H1 (cell line): ENCODE data around the gene RAD9B. TPM values are rescaled to one million over a fixed set of nuclear protein-coding genes. Genes with fewer than 3 reads are reported as not detected.

Experiments
- CTCF ChIA-PET: fragments of 300-600 bp; sonication (Branson Sonifier 250); formaldehyde crosslinking; loops from one replicate; lab custom pipeline; 2021; ENCODE audit not compliant: partially characterized antibody; lab: Charles Lee
- POLR2A ChIA-PET: fragments of 300-600 bp; sonication (Branson Sonifier 250); formaldehyde crosslinking; loops from one replicate; lab custom pipeline; 2021; ENCODE audit warnings: inconsistent platforms; ENCODE audit not compliant: partially characterized antibody; lab: Charles Lee
- DNase-seq, 2 experiments: peaks; one replicate each; pipeline versions ENCODE4 v3.0.0 to v3.0.0-alpha.2; 2010 to 2022; ENCODE audit warnings: low spot score in 2 of 2, low read depth in 1 of 2, mixed read lengths in 1 of 2
- FAIRE-seq: peaks from 2 replicates; lab custom pipeline; 2011; peaks lifted over from hg19 to GRCh38; lab: Jason Lieb, UNC
- H2AFZ ChIP-seq: 2 replicates; pipeline ENCODE4 v1.8.1; 2012; ENCODE audit warnings: low read length, inconsistent platforms
- H2AK5ac ChIP-seq: 2 replicates; pipeline ENCODE4 v1.6.1; 2013; ENCODE audit warnings: low read depth, low read length
- H2BK120ac ChIP-seq: replicated peaks from 2 replicates; pipeline ENCODE3; 2013; ENCODE audit warnings: low read depth, low read length, inconsistent platforms
- H2BK12ac ChIP-seq: 2 replicates; pipeline ENCODE4 v1.6.1; 2013; ENCODE audit warnings: low read depth, low read length
- H2BK15ac ChIP-seq: 2 replicates; pipeline ENCODE4 v1.6.1; 2013; ENCODE audit warnings: low read length
- H2BK20ac ChIP-seq: 2 replicates; pipeline ENCODE4 v1.6.1; 2013; ENCODE audit warnings: low read length
- H2BK5ac ChIP-seq: 2 replicates; pipeline ENCODE4 v1.6.1; 2013; ENCODE audit warnings: low read depth, low read length
- H3K14ac ChIP-seq: 2 replicates; pipeline ENCODE4 v1.6.1; 2013; ENCODE audit warnings: inconsistent platforms; ENCODE audit not compliant: insufficient read length
- H3K18ac ChIP-seq: 2 replicates; pipeline ENCODE4 v1.6.1; 2013; ENCODE audit warnings: low read length; ENCODE audit errors: extremely low read depth
- H3K23ac ChIP-seq: 2 replicates; pipeline ENCODE4 v1.6.1; 2013; ENCODE audit warnings: inconsistent platforms; ENCODE audit not compliant: insufficient read length
- H3K23me2 ChIP-seq: 2 replicates; pipeline ENCODE4 v1.6.1; 2013; ENCODE audit warnings: low read depth, low read length
- H3K27ac ChIP-seq: 2 replicates; pipeline ENCODE4 v1.6.1; 2011; ENCODE audit warnings: low read depth, low read length, inconsistent platforms
- H3K27me3 ChIP-seq, 4 experiments: replicated peaks in 1 of 4; 1 replicate in 1 of 4; 2 replicates in 3 of 4; pipeline versions ENCODE4 v1.6.1 to v1.8.1; 2011 to 2013; ENCODE audit warnings: low read length in 3 of 4, mild to moderate bottlenecking in 3 of 4, inconsistent platforms in 2 of 4, mixed read lengths in 2 of 4, moderate library complexity in 1 of 4; ENCODE audit not compliant: control insufficient read depth in 3 of 4, insufficient read depth in 3 of 4; ENCODE audit errors: extremely low read depth in 1 of 4
- H3K36me3 ChIP-seq, 4 experiments: 2 replicates each; pipeline versions ENCODE4 v1.6.1 to v1.8.1; 2011 to 2013; ENCODE audit warnings: mild to moderate bottlenecking in 4 of 4, low read length in 3 of 4, moderate library complexity in 2 of 4, control low read depth in 1 of 4, inconsistent platforms in 1 of 4; ENCODE audit not compliant: insufficient read depth in 4 of 4, control insufficient read depth in 2 of 4
- H3K4ac ChIP-seq: replicated peaks from 2 replicates; pipeline ENCODE3; 2013; ENCODE audit warnings: low read length, low read depth, mixed read lengths, inconsistent platforms; ENCODE audit not compliant: insufficient read length
- H3K4me1 ChIP-seq, 4 experiments: replicated peaks in 1 of 4; 1 replicate in 1 of 4; 2 replicates in 3 of 4; pipeline versions ENCODE4 v1.6.1 to v1.8.1; 2011 to 2013; ENCODE audit warnings: low read length in 3 of 4, inconsistent platforms in 2 of 4, mixed read lengths in 1 of 4; ENCODE audit not compliant: insufficient read depth in 4 of 4, control insufficient read depth in 3 of 4
- H3K4me2 ChIP-seq, 2 experiments: 2 replicates each; pipeline versions ENCODE4 v1.6.1 to v1.8.1; 2011 to 2013; ENCODE audit warnings: low read depth in 2 of 2, low read length in 2 of 2, control low read depth in 1 of 2, inconsistent platforms in 1 of 2, mild to moderate bottlenecking in 1 of 2; ENCODE audit not compliant: insufficient read depth in 1 of 2
- H3K4me3 ChIP-seq, 4 experiments: fragments of 200-600, 300-600 bp in 1 of 4; sonication (generic), shearing (Covaris generic), sonication (Bioruptor Twin) in 1 of 4; 2 replicates each; pipeline versions ENCODE4 v1.5.1 to v1.8.1; 2011 to 2016; ENCODE audit warnings: low read length in 4 of 4, low read depth in 3 of 4, control low read depth in 2 of 4, inconsistent platforms in 2 of 4, mild to moderate bottlenecking in 2 of 4, mixed read lengths in 1 of 4, moderate library complexity in 1 of 4; ENCODE audit not compliant: insufficient read depth in 2 of 4; ENCODE audit errors: extremely low read depth in 1 of 4
- H3K56ac ChIP-seq: replicated peaks from 2 replicates; pipeline ENCODE3; 2013; ENCODE audit warnings: low read depth, mild to moderate bottlenecking, mixed read lengths, low read length, inconsistent platforms; ENCODE audit not compliant: insufficient read length
- H3K79me1 ChIP-seq: 2 replicates; pipeline ENCODE4 v1.6.1; 2013; ENCODE audit warnings: low read depth, low read length, control low read depth
- H3K79me2 ChIP-seq, 2 experiments: 2 replicates each; pipeline versions ENCODE4 v1.6.1 to v1.8.1; 2012 to 2013; ENCODE audit warnings: low read length in 2 of 2, mild to moderate bottlenecking in 2 of 2, inconsistent platforms in 1 of 2; ENCODE audit not compliant: insufficient read depth in 2 of 2, control insufficient read depth in 1 of 2
- H3K9ac ChIP-seq, 4 experiments: replicated peaks in 1 of 4; 1 replicate in 1 of 4; 2 replicates in 3 of 4; pipeline versions ENCODE4 v1.6.1 to v1.8.1; 2011 to 2013; ENCODE audit warnings: low read depth in 3 of 4, low read length in 3 of 4, control low read depth in 2 of 4, mild to moderate bottlenecking in 2 of 4, moderate library complexity in 2 of 4, inconsistent platforms in 1 of 4; ENCODE audit errors: extremely low read depth in 1 of 4
- H3K9me3 ChIP-seq, 2 experiments: 2 replicates each; pipeline versions ENCODE4 v1.6.1 to v1.8.1; 2012 to 2013; ENCODE audit warnings: mild to moderate bottlenecking in 2 of 2, moderate library complexity in 2 of 2, control low read depth in 1 of 2, inconsistent platforms in 1 of 2, low read depth in 1 of 2, low read length in 1 of 2, mixed read lengths in 1 of 2; ENCODE audit not compliant: insufficient read depth in 2 of 2
- H4K20me1 ChIP-seq, 2 experiments: replicated peaks in 1 of 2; 2 replicates each; pipeline versions ENCODE3 to v1.8.1; 2011 to 2013; ENCODE audit warnings: inconsistent platforms in 2 of 2, low read length in 2 of 2, mild to moderate bottlenecking in 1 of 2; ENCODE audit not compliant: insufficient read depth in 2 of 2, control insufficient read depth in 1 of 2
- H4K5ac ChIP-seq: 2 replicates; pipeline ENCODE4 v1.6.1; 2013; ENCODE audit warnings: low read length, low read depth, mixed read lengths, inconsistent platforms; ENCODE audit not compliant: insufficient read length
- H4K8ac ChIP-seq: 2 replicates; pipeline ENCODE4 v1.8.0; 2013; ENCODE audit warnings: mild to moderate bottlenecking, moderate library complexity, low read length, inconsistent platforms; ENCODE audit not compliant: insufficient read depth; ENCODE audit errors: extremely low read depth
- H4K91ac ChIP-seq: replicated peaks from 2 replicates; pipeline ENCODE3; 2013; ENCODE audit warnings: low read length, mixed read lengths, inconsistent platforms; ENCODE audit not compliant: insufficient read length
- CHD1 ChIP-seq: IDR thresholded peaks from 2 replicates; pipeline ENCODE4 v1.6.1; 2012; ENCODE audit warnings: low read depth, low read length, improper control_type of control experiment
- POLR2A ChIP-seq, 2 experiments: IDR thresholded peaks; 1 replicate in 1 of 2; 2 replicates in 1 of 2; pipeline ENCODE4 v1.6.1; 2011; ENCODE audit warnings: low read depth in 2 of 2, low read length in 2 of 2, mild to moderate bottlenecking in 2 of 2; ENCODE audit errors: control extremely low read depth in 1 of 2
- RFX5 ChIP-seq: IDR thresholded peaks from 2 replicates; pipeline ENCODE4 v1.6.1; 2011; ENCODE audit warnings: low read depth, low read length, improper control_type of control experiment, borderline replicate concordance
- SIN3A ChIP-seq, 2 experiments: IDR thresholded peaks in 1 of 2; conservative IDR thresholded peaks in 1 of 2; 2 replicates each; pipeline ENCODE4 v1.6.1; 2011 to 2012; ENCODE audit warnings: low read length in 2 of 2, improper control_type of control experiment in 1 of 2, low read depth in 1 of 2, mild to moderate bottlenecking in 1 of 2
- WGBS, 2 experiments: shearing (Covaris generic) in 1 of 2; methylation state at CpG; one replicate each; pipeline versions ENCODE4 v1.1.6 to v1.1.7; 2013 to 2015; ENCODE audit warnings: low lambda C conversion rate in 2 of 2, mixed read lengths in 2 of 2, inconsistent platforms in 1 of 2, low coverage in 1 of 2, missing lambda C conversion rate in 1 of 2; ENCODE audit not compliant: insufficient replicate concordance in 2 of 2, insufficient coverage in 1 of 2, insufficient read length in 1 of 2; ENCODE audit errors: extremely low coverage in 1 of 2, missing lambda C conversion rate in 1 of 2; 5-methylcytosine and 5-hydroxymethylcytosine counted together
- polyA plus RNA-seq, 7 experiments: library from polyadenylated mRNA; depleted of rRNA in 3 of 7; stranded (reverse) in 5 of 7; unstranded in 2 of 7; fragments of >200 nt in 5 of 7; fragments of 200-250 nt in 2 of 7; gene quantifications; 1 replicate in 5 of 7; 2 replicates in 1 of 7; 4 replicates in 1 of 7; pipeline versions ENCODE4 v1.2.1 to v1.2.3, GENCODE V29; 2011 to 2013; ENCODE audit warnings: missing spikeins in 2 of 7, mixed read lengths in 2 of 7
- total RNA-seq: library from RNA; stranded (reverse); fragmentation: NEBNext Ultra II Directional; extraction: Animal tissue kit (Norgen Biotek cat#: 25700); gene quantifications from 2 replicates; pipeline ENCODE4 v1.2.1, GENCODE V29; 2021

Gene RAD9B
- total and polyA plus RNA-seq, 2 of the 8 experiments (the other 6 are each of a cell fraction or from before 2014, with no cell fraction given): 0.06 TPM; not detected in 1

DNA sequence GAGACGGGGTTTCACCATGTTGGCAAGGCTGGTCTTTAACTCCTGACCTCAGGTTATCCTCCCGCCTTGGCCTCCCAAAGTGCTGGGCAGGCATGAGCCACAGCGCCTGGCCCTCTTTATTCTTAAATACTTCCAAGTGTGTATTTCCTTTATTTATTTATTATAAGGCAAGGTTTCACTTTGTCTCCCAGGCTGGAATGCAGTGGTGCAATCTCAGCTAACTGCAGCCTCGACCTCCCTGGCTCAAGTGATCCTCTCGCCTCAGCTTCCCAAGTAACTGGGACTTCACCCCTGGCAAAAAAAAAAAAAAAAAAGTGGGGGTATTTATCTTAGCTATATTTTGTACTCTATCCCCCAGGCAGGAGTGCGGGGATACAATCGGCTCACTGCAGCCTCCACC is 26.7 kb upstream of the RAD9B start:
- Histone ChIP-seq H3K27ac (no peak overlapping the region), H2BK12ac (no peak overlapping the region), H3K27me3 (no peaks in the 10 kb centered on the region), H3K23ac (no peak overlapping the region), H4K20me1 (peaks cover 0 to 2% of the 10 kb centered on the region in 2 experiments), H2BK120ac (no peak overlapping the region), H3K4me3 (no peak overlapping the region), H3K14ac (no peak overlapping the region), H3K4me2 (no peak overlapping the region), H2AK5ac (no peak overlapping the region), H2BK15ac (no peak overlapping the region), H2BK20ac (no peak overlapping the region), H3K79me1 (no peaks in the 10 kb centered on the region), H4K8ac (no peak overlapping the region), H3K4me1 (no peaks in the 10 kb centered on the region), H4K5ac (no peak overlapping the region), H3K36me3 (peaks cover 0 to 8% (median 0%) of the 10 kb centered on the region in 4 experiments; a peak in 2 of 8 replicates), H2AFZ (no peak overlapping the region), H3K9me3 (no peaks in the 10 kb centered on the region), H3K56ac (no peak overlapping the region), H3K9ac (no peak overlapping the region), H3K23me2 (no peaks in the 10 kb centered on the region), H3K18ac (no peak overlapping the region), H2BK5ac (no peak overlapping the region), H4K91ac (no peak overlapping the region), H3K4ac (no peak overlapping the region), H3K79me2 (no peaks in the 10 kb centered on the region)
- FAIRE-seq (no peak), DNase-seq (peak in 1 of 2 experiments; percentile 17)
- POLR2A ChIA-PET: no interaction called here
- TF ChIP-seq SIN3A (conservative IDR thresholded peaks at IDR 0.05 in 1 of 2, IDR thresholded peaks at IDR 0.05 in 1 of 2; ENCODE audit: low read depth in 1 of 2, low read length in 2 of 2): no peak
- TF ChIP-seq RFX5: no peak
- TF ChIP-seq CHD1: no peak
- no peak for TF ChIP-seq POLR2A (IDR thresholded peaks at IDR 0.05; ENCODE audit: control extremely low read depth in 1 of 2, low read depth in 2 of 2, low read length in 2 of 2)
- WGBS, 2 experiments: 93% methylated on average over 7 of the region's 7 CpGs; no CpG with 5 or more reads in 1 of the 2 experiments
- CTCF ChIA-PET: no interaction called here
